Trophoblast cell (in vitro differentiated cells and primary cell): Measurements from ENCODE around the gene TAP2.
A peak's percentile ranks its signal among the peaks of the same experiment; 100 is the strongest.

Source experiments
- DNase-seq, 2 donors: peaks; one replicate each; pipeline ENCODE4 v3.0.0-alpha.2; 2016
- H2AFZ ChIP-seq: 2 replicates; pipeline ENCODE4 v1.6.1; 2013; ENCODE audit warnings: low read length, moderate library complexity, mild to moderate bottlenecking; ENCODE audit not compliant: insufficient read depth, poor library complexity
- H2AK5ac ChIP-seq: 2 replicates; pipeline ENCODE4 v1.6.1; 2013; ENCODE audit warnings: mild to moderate bottlenecking, low read length
- H2BK120ac ChIP-seq: 2 replicates; pipeline ENCODE4 v1.6.1; 2013; ENCODE audit warnings: low read length, mild to moderate bottlenecking, moderate library complexity; ENCODE audit not compliant: insufficient read depth, poor library complexity
- H2BK12ac ChIP-seq: 2 replicates; pipeline ENCODE4 v1.6.1; 2013; ENCODE audit warnings: mild to moderate bottlenecking, low read length, moderate library complexity
- H2BK5ac ChIP-seq: 2 replicates; pipeline ENCODE4 v1.6.1; 2013; ENCODE audit warnings: low read length, low read depth, moderate library complexity, mild to moderate bottlenecking; ENCODE audit not compliant: poor library complexity
- H3K14ac ChIP-seq: 2 replicates; pipeline ENCODE4 v1.6.1; 2013; ENCODE audit warnings: mild to moderate bottlenecking, low read length
- H3K18ac ChIP-seq: 2 replicates; pipeline ENCODE4 v1.6.1; 2013; ENCODE audit warnings: mild to moderate bottlenecking, low read length
- H3K23ac ChIP-seq: 2 replicates; pipeline ENCODE4 v1.6.1; 2013; ENCODE audit warnings: low read length
- H3K27ac ChIP-seq: 2 replicates; pipeline ENCODE4 v1.5.1; 2013; ENCODE audit warnings: low read depth, mild to moderate bottlenecking, inconsistent platforms, low read length, moderate library complexity
- H3K27me3 ChIP-seq: 2 replicates; pipeline ENCODE4 v1.6.1; 2013; ENCODE audit warnings: inconsistent platforms, mild to moderate bottlenecking, low read length, moderate library complexity; ENCODE audit not compliant: insufficient read depth
- H3K36me3 ChIP-seq, 2 experiments: 1 replicate in 1 of 2; 2 replicates in 1 of 2; pipeline ENCODE4 v1.6.1; 2013; ENCODE audit warnings: low read length in 2 of 2, mild to moderate bottlenecking in 2 of 2, moderate library complexity in 1 of 2; ENCODE audit not compliant: insufficient read depth in 2 of 2, control insufficient read depth in 1 of 2
- H3K4ac ChIP-seq: 2 replicates; pipeline ENCODE4 v1.6.1; 2013; ENCODE audit warnings: low read depth, mild to moderate bottlenecking, low read length, moderate library complexity
- H3K4me1 ChIP-seq, 2 experiments: 1 replicate in 1 of 2; 2 replicates in 1 of 2; pipeline ENCODE4 v1.6.1; 2013; ENCODE audit warnings: low read length in 2 of 2, mild to moderate bottlenecking in 2 of 2, moderate library complexity in 1 of 2; ENCODE audit not compliant: insufficient read depth in 2 of 2, control insufficient read depth in 1 of 2
- H3K4me2 ChIP-seq: 2 replicates; pipeline ENCODE4 v1.6.1; 2013; ENCODE audit warnings: inconsistent platforms, mild to moderate bottlenecking, low read length, moderate library complexity
- H3K4me3 ChIP-seq: 2 replicates; pipeline ENCODE4 v1.5.1; 2013; ENCODE audit warnings: mild to moderate bottlenecking, low read depth, low read length, inconsistent platforms
- H3K79me1 ChIP-seq: one replicate; pipeline ENCODE4 v1.6.1; 2013; ENCODE audit warnings: low read length
- H3K79me2 ChIP-seq: 2 replicates; pipeline ENCODE4 v1.6.1; 2013; ENCODE audit warnings: low read length, mild to moderate bottlenecking; ENCODE audit not compliant: control insufficient read depth, insufficient read depth, poor library complexity
- H3K9ac ChIP-seq: 2 replicates; pipeline ENCODE4 v1.6.1; 2013; ENCODE audit warnings: mild to moderate bottlenecking, low read length
- H3K9me3 ChIP-seq: 2 replicates; pipeline ENCODE4 v1.6.1; 2013; ENCODE audit warnings: low read depth, mild to moderate bottlenecking, control low read depth, inconsistent platforms, low read length; ENCODE audit not compliant: insufficient read depth
- H4K12ac ChIP-seq: 2 replicates; pipeline ENCODE4 v1.6.1; 2013; ENCODE audit warnings: low read depth, mild to moderate bottlenecking, low read length, moderate library complexity
- H4K8ac ChIP-seq: 2 replicates; pipeline ENCODE4 v1.6.1; 2013; ENCODE audit warnings: low read depth, mild to moderate bottlenecking, low read length, moderate library complexity
- H4K91ac ChIP-seq: one replicate; pipeline ENCODE4 v1.6.1; 2013; ENCODE audit warnings: low read depth, mild to moderate bottlenecking, low read length, moderate library complexity
- WGBS: extraction: QIAGEN DNeasy Blood & Tissue Kit; methylation state at CpG from one replicate; pipeline ENCODE4 v1.1.7; 2013; ENCODE audit warnings: missing lambda C conversion rate; ENCODE audit not compliant: insufficient read length, insufficient coverage; ENCODE audit errors: extremely low coverage; 5-methylcytosine and 5-hydroxymethylcytosine counted together

TAP2 gene

GRCh38 chr6:32836873-32837272, 1.7 kb downstream of the TAP2 start:
- Histone ChIP-seq H3K27me3 (peaks cover 2% of the 10 kb centered on the region), H3K36me3 (peaks cover 0 to 2% of the 10 kb centered on the region in 2 experiments), H3K4me2 (no peak overlapping the region), H4K12ac (no peak overlapping the region), H3K14ac (no peak overlapping the region), H2AFZ (no peak overlapping the region), H3K23ac (no peak overlapping the region), H3K9ac (no peak overlapping the region), H3K79me1 (no peaks in the 10 kb centered on the region), H2BK12ac (no peak overlapping the region), H3K18ac (no peak overlapping the region), H2BK120ac (no peak overlapping the region), H3K4me3 (no peak overlapping the region), H4K8ac (no peak overlapping the region), H3K4me1 (peaks cover 5 to 6% of the 10 kb centered on the region in 2 experiments), H3K4ac (no peak overlapping the region), H2BK5ac (no peak overlapping the region), H3K9me3 (no peaks in the 10 kb centered on the region), H4K91ac (no peak overlapping the region), H2AK5ac (no peak overlapping the region), H3K27ac (no peak overlapping the region), H3K79me2 (no peaks in the 10 kb centered on the region)
- peak in 1 of 2 donors; percentile 78 for DNase-seq
- WGBS, result no CpG with 5 or more reads among the region's 2 CpGs

GRCh38 chr6:32835167-32835893, 3.2 kb downstream of the TAP2 start:
- Histone ChIP-seq H2AK5ac (no peak overlapping the region), H3K36me3 (peaks cover 0 to 2% of the 10 kb centered on the region in 2 experiments), H3K79me2 (no peaks in the 10 kb centered on the region), H3K4me2 (no peak overlapping the region), H4K8ac (no peak overlapping the region), H3K27ac (no peak overlapping the region), H2BK120ac (no peak overlapping the region), H3K14ac (no peak overlapping the region), H3K4ac (no peak overlapping the region), H2BK12ac (no peak overlapping the region), H3K27me3 (peaks cover 2% of the 10 kb centered on the region), H3K4me3 (no peak overlapping the region), H3K4me1 (peaks cover 5 to 6% of the 10 kb centered on the region in 2 experiments), H2BK5ac (no peak overlapping the region), H3K9ac (peak overlapping the region; percentile 12), H4K12ac (no peak overlapping the region), H2AFZ (no peak overlapping the region), H3K79me1 (no peaks in the 10 kb centered on the region), H4K91ac (no peak overlapping the region), H3K18ac (no peak overlapping the region), H3K9me3 (no peaks in the 10 kb centered on the region), H3K23ac (no peak overlapping the region)
- peak; percentile 61 to 67 for DNase-seq
- no CpG with 5 or more reads among the region's 16 CpGs for WGBS

DNA sequence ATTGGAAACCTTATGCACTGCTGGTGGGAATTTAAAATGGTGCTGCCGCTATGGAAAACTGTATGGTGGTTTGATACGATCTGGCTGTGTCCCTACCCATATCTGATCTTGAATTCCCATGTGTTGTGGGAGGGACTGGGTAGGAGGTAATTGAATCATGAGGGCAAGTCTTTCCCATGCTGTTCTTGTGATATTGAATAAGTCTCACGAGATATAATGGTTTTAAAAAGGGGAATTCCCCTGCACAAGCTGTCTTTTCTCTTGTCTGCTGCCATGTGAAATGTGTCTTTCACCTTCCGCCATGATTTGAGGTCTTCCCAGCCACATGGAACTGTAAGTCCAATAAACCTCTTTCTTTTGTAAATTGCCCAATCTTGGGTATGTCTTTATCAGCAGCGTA, 4.9 kb downstream of the TAP2 start:
- Histone ChIP-seq H2BK5ac (no peak overlapping the region), H3K79me2 (no peaks in the 10 kb centered on the region)

GRCh38 chr6:32832535-32832934, 6.0 kb downstream of the TAP2 start:
- H3K18ac ChIP-seq, result no peak overlapping the region
- H2AFZ ChIP-seq, result no peak overlapping the region
- H2BK120ac ChIP-seq, result no peak overlapping the region
- H3K4me3 ChIP-seq, result no peak overlapping the region
- no peak overlapping the region for H3K27ac ChIP-seq
- H4K12ac ChIP-seq, result no peak overlapping the region
- no peaks in the 10 kb centered on the region for H3K4me1 ChIP-seq
- peaks cover 2% of the 10 kb centered on the region for H3K27me3 ChIP-seq
- H3K14ac ChIP-seq, result no peak overlapping the region
- H2BK5ac ChIP-seq, result no peak overlapping the region
- H3K23ac ChIP-seq, result no peak overlapping the region
- DNase-seq, result no peak
- no peak overlapping the region for H2AK5ac ChIP-seq
- peaks cover 0 to 2% of the 10 kb centered on the region in 2 experiments for H3K36me3 ChIP-seq
- no CpG with 5 or more reads among the region's 13 CpGs for WGBS
- no peaks in the 10 kb centered on the region for H3K79me1 ChIP-seq
- no peak overlapping the region for H2BK12ac ChIP-seq
- H3K9ac ChIP-seq, result no peak overlapping the region
- H3K79me2 ChIP-seq, result no peaks in the 10 kb centered on the region
- H3K4ac ChIP-seq, result no peak overlapping the region
- no peaks in the 10 kb centered on the region for H3K9me3 ChIP-seq
- no peak overlapping the region for H3K4me2 ChIP-seq
- H4K91ac ChIP-seq, result no peak overlapping the region
- no peak overlapping the region for H4K8ac ChIP-seq

More for the DNA sequence above, 4.9 kb downstream of the TAP2 start:
- Histone ChIP-seq H3K4me3 (no peak overlapping the region), H2AFZ (no peak overlapping the region), H3K9ac (no peak overlapping the region), H2BK120ac (no peak overlapping the region), H3K14ac (no peak overlapping the region), H3K4me1 (peaks cover 5 to 6% of the 10 kb centered on the region in 2 experiments), H3K18ac (no peak overlapping the region), H3K9me3 (no peaks in the 10 kb centered on the region), H4K8ac (no peak overlapping the region), H3K4me2 (no peak overlapping the region), H3K36me3 (peaks cover 0 to 2% of the 10 kb centered on the region in 2 experiments), H2BK12ac (no peak overlapping the region), H3K27ac (no peak overlapping the region), H3K79me1 (no peaks in the 10 kb centered on the region), H4K12ac (no peak overlapping the region), H3K23ac (no peak overlapping the region), H4K91ac (no peak overlapping the region), H3K27me3 (peaks cover 2% of the 10 kb centered on the region), H2AK5ac (no peak overlapping the region), H3K4ac (no peak overlapping the region)
- peak; percentile 79 to 88 for DNase-seq
- no CpG with 5 or more reads among the region's 5 CpGs for WGBS
